Posterior cingulate gyrus (tissue), 11 donors: ENCODE data around the gene GLI3.

Experiments used
- DNase-seq, 10 donors: peaks; one replicate each; pipeline versions ENCODE4 v3.0.0 to v3.0.0-alpha.2; 2020 to 2021; ENCODE audit warnings: mixed read lengths in 3 of 10
- intact Hi-C: fragments of 100-400 bp; cut with DNase I; formaldehyde crosslinking; loops from one replicate; pipeline ENCODE4 v1.15.1; 2023

GLI3 gene

GRCh38 chr7:41981046-41982040, 255.7 kb downstream of the GLI3 start:
- intact Hi-C loops: no loop called here
- DNase-seq: no peak

GRCh38 chr7:41979834-41980307, 257.1 kb downstream of the GLI3 start:
- intact Hi-C loops: loop anchor here (2.0 kb wide), 1 partner anchor 851 kb away; no protein-coding TSS in a partner anchor
- DNase-seq: no peak

GRCh38 chr7:41978858-41979257, 258.2 kb downstream of the GLI3 start:
- no peak for DNase-seq
- intact Hi-C loops: loop anchor here (2.0 kb wide), 1 partner anchor 852 kb away; no protein-coding TSS in a partner anchor

GRCh38 chr7:41977661-41978060, 259.3 kb downstream of the GLI3 start:
- DNase-seq: no peak
- intact Hi-C loops: loop anchor here (2.0 kb wide), 1 partner anchor 853 kb away; no protein-coding TSS in a partner anchor

GRCh38 chr7:41977151-41977651, 259.8 kb downstream of the GLI3 start:
- intact Hi-C loops: no loop called here
- DNase-seq: peak in 1 of 10 donors; percentile 19

- intact Hi-C loops: no loop called here
- DNase-seq: no peak
Measured at GRCh38 chr7:41976411-41976810, 260.6 kb downstream of the GLI3 start.

- intact Hi-C loops: no loop called here
- no peak for DNase-seq
Measured at GRCh38 chr7:41975849-41976248, 261.2 kb downstream of the GLI3 start.

- no peak for DNase-seq
- intact Hi-C loops: no loop called here
Measured at GRCh38 chr7:41974870-41975557, 262.0 kb downstream of the GLI3 start.

GRCh38 chr7:41973202-41973730, 263.7 kb downstream of the GLI3 start:
- no peak for DNase-seq
- intact Hi-C loops: no loop called here

GRCh38 chr7:41972776-41973175, 264.2 kb downstream of the GLI3 start:
- intact Hi-C loops: no loop called here
- no peak for DNase-seq

- DNase-seq: no peak
- intact Hi-C loops: no loop called here
Measured at GRCh38 chr7:41972270-41972669, 264.7 kb downstream of the GLI3 start.

GRCh38 chr7:41971640-41972187, 265.3 kb downstream of the GLI3 start:
- intact Hi-C loops: no loop called here
- DNase-seq: no peak

- intact Hi-C loops: no loop called here
- DNase-seq: no peak
Measured at GRCh38 chr7:41970941-41971340, 266.1 kb downstream of the GLI3 start.

GRCh38 chr7:41969561-41970105, 267.4 kb downstream of the GLI3 start:
- DNase-seq: no peak
- intact Hi-C loops: no loop called here

GRCh38 chr7:41967156-41967555, 269.9 kb downstream of the GLI3 start:
- DNase-seq: no peak
- intact Hi-C loops: no loop called here

GRCh38 chr7:41965951-41966505, 271.0 kb downstream of the GLI3 start:
- intact Hi-C loops: no loop called here
- peak in 1 of 10 donors; percentile 59 for DNase-seq

GRCh38 chr7:41964849-41965745, 271.9 kb downstream of the GLI3 start:
- peak in 1 of 10 donors; percentile 78 for DNase-seq
- intact Hi-C loops: no loop called here

- intact Hi-C loops: no loop called here
Measured at GRCh38 chr7:41964183-41964753, 272.7 kb downstream of the GLI3 start.

GRCh38 chr7:41956705-41957104, 280.3 kb downstream of the GLI3 start:
- intact Hi-C loops: no loop called here
- no peak for DNase-seq

More at GRCh38 chr7:41964183-41964753, 272.7 kb downstream of the GLI3 start:
- no peak for DNase-seq
